Medulla oblongata (tissue), 1 donor: ENCODE results near the gene RNF144B.
A peak's percentile ranks its signal among the peaks of the same experiment; 100 is the strongest.
"Not testable (repeated sequence)": the region's sequence is repeated elsewhere in the genome, so short reads cannot be mapped to it uniquely, and the experiment has no call there.

Experiments used
- DNase-seq: peaks from one replicate; pipeline ENCODE4 v3.0.0-alpha.2; 2015; ENCODE audit errors: extremely low spot score

Gene RNF144B

GRCh38 chr6:18441251-18441979 is 54.3 kb downstream of the RNF144B start:
- no peak for DNase-seq

- DNase-seq, result no peak
These were observed 57.0 kb downstream of the RNF144B start for GRCh38 chr6:18444111-18444510.

- no peak for DNase-seq
These were observed 58.1 kb downstream of the RNF144B start for GRCh38 chr6:18445228-18445627.

GRCh38 chr6:18446771-18447170 is 59.6 kb downstream of the RNF144B start:
- no peak for DNase-seq

- DNase-seq, result no peak
These were observed 60.4 kb downstream of the RNF144B start for GRCh38 chr6:18447552-18447951.

GRCh38 chr6:18451756-18452155 is 64.6 kb downstream of the RNF144B start:
- no peak for DNase-seq

GRCh38 chr6:18454446-18454845 is 67.3 kb downstream of the RNF144B start:
- DNase-seq, result no peak

GRCh38 chr6:18457065-18457737 is 70.1 kb downstream of the RNF144B start:
- no peak for DNase-seq

- DNase-seq, result not testable (repeated sequence)
These were observed 70.9 kb downstream of the RNF144B start for GRCh38 chr6:18458086-18458485.

GRCh38 chr6:18463429-18463828 is 76.3 kb downstream of the RNF144B start:
- DNase-seq, result no peak

GRCh38 chr6:18464176-18464575 is 77.0 kb downstream of the RNF144B start:
- no peak for DNase-seq

GRCh38 chr6:18465410-18466154 is 78.4 kb downstream of the RNF144B start:
- DNase-seq, result no peak

GRCh38 chr6:18467741-18468502 is 80.8 kb downstream of the RNF144B start:
- DNase-seq, result no peak

- no peak for DNase-seq
These were observed 81.3 kb downstream of the RNF144B start for GRCh38 chr6:18468503-18468843.

- DNase-seq, result peak; percentile 20
These were observed 82.4 kb downstream of the RNF144B start for GRCh38 chr6:18469536-18469935.

GRCh38 chr6:18471232-18471964 is 84.2 kb downstream of the RNF144B start:
- DNase-seq, result no peak

GRCh38 chr6:18472941-18473340 is 85.8 kb downstream of the RNF144B start:
- DNase-seq, result no peak

- DNase-seq, result no peak
These were observed 86.6 kb downstream of the RNF144B start for GRCh38 chr6:18473755-18474154.

GRCh38 chr6:18477301-18477941 is 90.3 kb downstream of the RNF144B start:
- DNase-seq, result peak; percentile 75

- DNase-seq, result no peak
These were observed 91.5 kb downstream of the RNF144B start for GRCh38 chr6:18478610-18479009.

GRCh38 chr6:18481870-18482269 is 94.7 kb downstream of the RNF144B start:
- no peak for DNase-seq
